Measurements from ENCODE around the gene TMCC2.

TMCC2 gene

DNA sequence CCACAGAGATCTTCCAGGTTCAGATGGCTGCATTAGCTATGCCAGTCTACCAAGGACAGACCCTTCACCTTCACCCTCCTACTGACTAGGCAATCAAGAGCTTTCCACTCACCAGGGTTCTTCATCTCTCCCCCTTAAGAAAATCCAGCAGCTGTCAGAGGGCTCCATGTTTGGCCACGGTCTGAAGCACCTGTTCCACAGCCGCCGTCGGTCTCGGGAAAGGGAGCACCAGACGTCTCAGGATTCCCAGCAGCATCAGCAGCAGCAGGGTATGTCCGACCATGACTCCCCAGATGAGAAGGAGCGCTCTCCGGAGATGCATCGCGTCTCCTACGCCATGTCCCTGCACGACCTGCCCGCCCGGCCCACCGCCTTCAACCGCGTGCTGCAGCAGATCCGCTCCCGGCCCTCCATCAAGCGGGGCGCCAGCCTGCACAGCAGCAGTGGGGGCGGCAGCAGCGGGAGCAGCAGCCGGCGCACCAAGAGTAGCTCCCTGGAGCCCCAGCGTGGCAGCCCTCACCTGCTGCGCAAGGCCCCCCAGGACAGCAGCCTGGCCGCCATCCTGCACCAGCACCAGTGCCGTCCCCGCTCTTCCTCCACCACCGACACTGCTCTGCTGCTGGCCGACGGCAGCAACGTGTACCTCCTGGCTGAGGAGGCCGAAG is 13.8 kb downstream of the TMCC2 start:
- DNase-seq (ENCODE audit: low read depth): no peak

DNA sequence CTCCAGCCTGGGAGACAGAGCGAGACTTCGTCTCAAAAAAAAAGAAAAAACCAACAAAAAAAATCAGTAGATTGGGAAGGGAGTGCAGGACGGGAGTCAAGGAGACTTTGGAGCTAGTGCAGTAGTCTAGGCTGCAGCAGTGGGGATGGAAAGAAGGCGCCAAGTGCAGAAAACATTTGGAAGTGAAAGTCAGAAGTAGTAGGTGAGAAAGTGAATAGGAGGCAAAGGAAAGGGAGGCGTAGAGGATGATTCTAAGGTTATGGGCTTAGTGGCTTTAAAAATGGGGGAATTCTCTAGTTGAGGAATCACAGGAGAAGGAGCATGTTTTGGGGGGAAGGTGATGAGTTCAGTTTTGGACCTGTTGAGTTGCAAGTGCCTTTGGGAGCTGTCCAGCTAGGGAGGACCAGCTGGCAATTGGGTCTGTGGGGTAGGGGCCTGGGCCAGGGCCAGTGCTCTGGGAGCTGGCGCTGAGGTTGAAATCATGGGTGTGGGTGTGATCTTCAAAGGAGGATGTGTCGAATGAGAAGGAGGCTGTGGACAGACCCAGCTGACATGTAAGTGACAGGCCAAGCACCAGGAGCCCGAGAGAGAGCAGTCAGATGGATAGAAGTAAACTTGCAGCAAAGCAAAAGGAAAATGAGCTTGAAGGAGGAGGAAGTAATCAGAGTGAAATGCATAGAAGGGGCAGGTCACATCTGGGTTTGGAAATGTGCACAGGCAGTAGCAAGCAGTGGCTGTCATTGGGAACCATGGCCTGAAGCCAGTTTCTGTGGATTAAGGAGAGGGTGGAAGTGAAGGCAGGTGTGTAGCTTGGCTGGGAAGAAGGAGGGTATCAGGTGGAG is 15.8 kb downstream of the TMCC2 start:
- DNase-seq (ENCODE audit: low read depth): no peak

DNA sequence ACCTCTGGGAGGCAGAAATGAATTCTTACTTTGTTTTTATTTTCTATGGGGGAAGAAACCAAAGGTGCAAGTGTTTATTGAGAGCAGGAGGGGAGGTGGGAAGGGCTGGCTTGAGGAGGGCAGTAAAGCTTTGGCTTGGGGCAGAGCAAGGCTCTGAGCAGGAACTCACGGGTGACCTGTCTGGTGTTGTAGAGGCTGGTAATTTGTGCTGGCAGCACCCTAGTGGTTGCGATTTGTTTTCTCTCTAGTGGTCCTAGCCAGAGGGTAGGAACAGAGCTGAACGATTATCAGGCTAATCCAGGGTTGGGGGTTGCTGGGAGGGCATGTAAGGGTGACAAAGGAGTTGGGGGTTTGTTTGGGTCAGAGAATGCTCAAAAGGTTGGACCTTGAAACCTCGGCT is 16.6 kb downstream of the TMCC2 start:
- DNase-seq (ENCODE audit: low read depth): no peak

DNA sequence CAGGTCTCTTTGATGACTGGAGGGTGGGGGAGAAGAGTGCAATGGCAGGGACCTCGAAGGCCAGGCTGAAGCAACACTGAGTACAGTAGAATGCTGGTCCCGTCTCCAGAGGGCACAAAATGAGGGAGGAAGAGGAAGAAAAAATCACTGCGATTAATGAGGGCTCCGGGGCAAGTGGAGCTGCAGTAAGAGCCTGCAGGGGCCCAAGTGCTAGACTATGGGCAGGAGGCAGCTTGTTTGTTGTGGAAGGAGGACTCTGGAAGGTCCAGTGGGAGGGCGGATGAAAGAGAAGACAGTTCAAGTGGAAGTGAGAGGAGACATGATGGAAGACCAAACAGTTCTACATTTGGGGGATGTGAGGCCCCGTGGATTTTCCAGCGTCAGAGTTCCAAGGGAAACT is 17.4 kb downstream of the TMCC2 start:
- DNase-seq (ENCODE audit: low read depth): no peak

DNA sequence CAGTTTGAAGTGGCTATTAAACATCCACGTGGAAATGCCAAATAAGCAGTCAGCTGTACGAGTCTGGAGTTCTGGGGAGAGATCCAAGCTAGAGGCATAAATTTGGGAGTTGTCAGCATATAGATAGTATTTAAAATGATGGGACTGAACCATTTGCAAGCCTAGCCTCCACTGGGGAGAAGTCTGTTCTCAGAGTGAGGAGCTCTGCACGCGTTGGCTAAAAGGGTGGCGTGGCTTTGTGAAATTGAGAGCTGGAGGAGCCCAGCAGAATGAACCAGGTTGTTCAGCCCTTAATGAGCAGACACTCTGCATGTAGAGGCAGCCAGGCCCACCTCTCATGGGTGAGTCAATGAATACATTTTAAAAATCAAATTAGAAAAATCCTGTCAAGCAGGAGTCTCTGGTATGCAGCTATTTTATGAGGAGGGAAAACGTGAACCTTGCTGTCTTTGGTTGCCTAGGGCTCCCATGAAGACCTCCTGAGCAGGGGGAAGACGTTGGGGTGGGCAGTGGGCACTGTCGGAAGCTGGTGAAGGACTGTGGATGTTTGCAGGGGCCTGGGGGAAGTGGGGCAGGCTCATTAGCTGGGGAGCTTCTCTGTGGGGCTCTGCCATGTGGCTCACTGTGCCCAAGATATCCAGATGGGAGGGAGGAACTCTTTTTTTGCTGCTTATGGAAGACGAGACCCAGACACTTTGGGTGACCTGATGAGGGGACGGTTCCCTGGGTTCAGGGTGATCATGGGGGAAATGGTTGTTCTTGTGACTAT is 18.8 kb downstream of the TMCC2 start:
- DNase-seq (ENCODE audit: low read depth): no peak

DNA sequence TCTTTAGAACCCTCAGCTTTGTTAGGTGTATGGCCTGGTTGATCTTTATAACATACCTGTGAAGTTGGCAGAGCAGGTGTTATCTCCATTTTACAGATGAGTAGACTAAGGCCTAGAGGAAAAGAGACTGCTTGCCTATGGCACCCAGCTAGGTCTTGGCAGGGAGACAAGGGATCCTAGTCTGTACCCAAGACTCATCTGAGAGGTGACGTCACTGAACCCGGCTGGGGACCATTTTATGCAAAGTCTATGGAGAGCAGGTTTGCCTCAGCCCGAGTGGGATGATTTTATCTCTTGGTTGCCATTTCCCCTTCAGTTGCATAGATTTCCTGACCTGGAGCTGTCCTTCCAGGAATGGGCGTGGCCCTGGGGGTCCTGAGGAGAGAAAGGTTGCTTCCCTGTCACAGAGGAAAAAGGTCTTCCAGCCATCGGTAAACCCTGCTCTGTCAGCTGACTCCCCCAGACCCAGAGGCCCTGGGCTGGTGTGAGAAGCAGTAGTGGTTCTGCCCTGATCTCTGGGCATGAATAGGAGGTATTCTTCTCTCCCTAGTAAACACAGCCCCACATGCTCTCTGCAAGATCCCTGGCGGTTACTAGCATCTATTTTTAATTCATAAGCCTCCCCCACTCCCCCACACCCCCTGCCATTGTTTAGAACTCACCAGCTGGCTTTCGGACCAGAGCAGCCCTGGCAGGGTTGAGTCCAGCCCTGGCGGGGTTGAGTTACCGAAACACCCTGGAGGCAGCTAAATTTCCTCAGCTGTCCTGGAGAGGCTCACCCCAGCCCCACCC is 19.6 kb downstream of the TMCC2 start:
- no peak for DNase-seq (ENCODE audit: low read depth)

DNA sequence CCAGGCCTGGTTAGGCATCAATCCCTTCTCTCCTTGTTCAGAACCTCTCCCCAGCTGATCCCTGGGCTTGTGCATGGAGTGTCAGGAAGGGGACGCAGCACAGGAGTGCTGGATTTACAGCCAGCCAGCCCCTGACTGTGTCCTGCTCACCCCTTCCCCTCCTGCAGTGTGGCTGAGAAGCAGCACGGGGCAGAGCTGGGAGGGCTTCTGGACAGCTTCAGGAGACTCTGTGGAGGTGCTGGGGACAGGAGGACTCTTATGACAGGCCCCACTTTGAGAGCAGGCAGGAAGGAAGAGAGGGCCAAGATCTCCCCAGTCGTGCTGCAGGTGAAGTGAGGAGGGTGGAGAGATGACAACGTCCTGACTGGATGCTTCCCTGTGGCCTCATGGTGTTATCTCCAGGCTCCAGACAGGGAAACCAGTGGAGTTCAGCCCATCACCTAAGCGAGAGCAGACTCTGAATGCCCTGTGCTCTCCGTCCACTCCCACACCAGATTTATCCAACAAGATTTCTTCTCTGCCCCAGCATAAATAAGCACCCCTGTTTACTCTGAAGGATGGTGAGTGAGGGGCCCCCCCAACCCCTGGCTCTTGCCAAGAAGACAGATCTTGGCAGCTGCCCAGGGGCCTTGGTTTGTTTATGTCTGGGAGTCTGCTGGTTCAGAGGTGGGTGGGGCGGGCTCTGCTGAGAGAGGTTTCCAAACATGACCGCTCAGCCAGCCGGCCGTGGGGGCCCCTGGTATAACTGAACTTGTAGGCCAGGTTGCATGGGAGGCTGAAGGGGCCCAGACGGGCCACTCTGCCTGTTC is 21.3 kb downstream of the TMCC2 start:
- DNase-seq (ENCODE audit: low read depth): peak; percentile 40

DNA sequence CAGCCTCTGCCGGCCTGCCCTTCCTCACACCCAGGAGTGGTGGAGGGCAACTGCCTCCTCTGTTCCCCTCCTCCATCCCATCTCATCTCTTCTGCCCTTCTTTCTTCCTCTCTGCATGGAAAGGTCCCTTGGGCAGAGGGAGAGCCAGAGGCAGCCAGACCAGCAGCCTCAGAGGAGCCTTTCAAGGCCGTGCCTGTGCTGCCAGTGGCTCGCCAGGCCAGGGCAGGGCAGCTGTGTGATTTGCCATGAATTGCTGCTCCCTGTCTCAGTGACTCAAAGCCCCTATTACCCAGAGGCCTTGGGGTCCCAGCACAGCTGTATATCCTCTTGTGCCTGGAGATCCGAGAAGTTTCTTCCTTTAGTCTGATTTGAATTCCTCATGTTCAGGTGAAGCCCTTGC is 21.9 kb downstream of the TMCC2 start:
- DNase-seq (ENCODE audit: low read depth): no peak

DNA sequence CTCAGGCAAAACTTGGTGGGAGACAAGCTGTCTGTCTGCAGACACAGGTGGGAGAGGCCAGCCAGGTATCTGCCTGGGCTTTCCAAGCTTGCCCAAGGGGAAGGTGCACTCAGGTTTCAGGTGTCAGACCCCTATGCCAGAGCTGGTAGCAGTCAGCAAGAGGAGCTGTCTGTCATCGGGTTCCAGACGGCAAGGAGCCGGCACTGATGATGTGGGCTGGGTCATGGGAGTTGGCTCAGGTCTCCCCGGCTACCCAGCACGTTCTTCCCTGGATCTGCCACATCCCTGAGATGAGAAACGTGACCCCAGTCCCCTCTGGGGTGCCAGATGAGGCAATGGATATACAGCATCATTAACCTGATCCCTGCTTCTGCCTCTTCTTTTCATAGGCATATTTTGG is 23.0 kb downstream of the TMCC2 start:
- no peak for DNase-seq (ENCODE audit: low read depth)

DNA sequence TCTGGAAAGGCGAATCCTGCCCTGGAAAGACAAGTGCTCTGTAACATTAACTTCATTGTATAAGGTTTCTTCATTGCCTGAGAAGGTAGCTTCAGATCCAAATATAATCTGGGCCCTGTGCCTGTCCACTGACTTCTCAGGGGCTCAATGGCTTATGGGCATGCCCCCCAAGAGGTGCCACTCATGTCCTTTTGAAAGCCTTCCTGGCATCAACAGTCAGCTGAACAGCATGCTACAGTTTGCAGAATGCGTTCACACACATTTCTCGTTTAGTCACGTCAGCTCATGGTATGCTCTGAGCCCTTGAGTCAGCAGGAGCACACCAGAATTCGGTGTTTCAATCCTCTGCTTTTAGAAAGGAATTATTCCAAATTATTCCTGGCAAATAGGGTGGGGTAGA is 23.8 kb downstream of the TMCC2 start:
- DNase-seq (ENCODE audit: low read depth): no peak

DNA sequence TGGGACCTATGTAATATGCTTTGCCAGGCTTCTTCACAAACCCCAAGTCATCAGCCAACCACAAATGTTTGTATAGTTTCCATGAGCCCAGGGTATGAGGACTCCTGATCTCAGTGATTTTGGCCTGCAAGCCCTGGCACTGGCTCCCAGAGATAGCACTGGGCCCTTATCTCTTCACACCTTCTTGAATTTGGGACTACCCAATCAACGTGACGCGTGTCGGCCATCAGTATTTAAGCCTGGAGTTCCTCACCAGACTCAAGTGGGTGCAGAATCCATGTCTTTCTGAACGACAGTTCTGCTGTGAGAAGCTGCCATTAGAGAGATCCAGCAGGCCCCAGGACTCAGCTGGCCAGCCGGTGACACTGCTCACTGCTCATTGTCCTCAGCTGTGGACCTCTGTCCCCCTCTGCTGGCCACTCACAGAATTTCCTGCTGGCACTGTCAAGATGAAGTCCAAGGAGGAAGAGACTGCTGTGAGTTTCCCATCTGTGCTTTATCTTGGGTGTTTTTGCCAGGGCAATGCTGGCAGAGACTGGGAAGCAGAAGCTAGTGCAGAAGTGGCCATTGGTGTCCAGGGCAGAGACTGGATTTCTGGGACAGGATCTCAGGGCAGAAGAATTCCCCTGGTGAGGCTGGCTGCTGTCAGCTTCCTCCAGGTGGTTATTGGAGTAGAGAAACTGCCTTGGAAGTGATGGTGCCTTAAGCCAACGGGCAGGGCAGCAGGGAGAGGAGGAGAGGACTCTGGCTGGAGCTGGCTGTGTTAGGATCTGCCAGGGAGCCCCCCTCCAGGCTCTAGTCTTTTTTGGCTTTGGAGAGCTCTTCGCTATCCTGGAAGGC is 28.4 kb downstream of the TMCC2 start:
- DNase-seq (ENCODE audit: low read depth): peak; percentile 86

DNA sequence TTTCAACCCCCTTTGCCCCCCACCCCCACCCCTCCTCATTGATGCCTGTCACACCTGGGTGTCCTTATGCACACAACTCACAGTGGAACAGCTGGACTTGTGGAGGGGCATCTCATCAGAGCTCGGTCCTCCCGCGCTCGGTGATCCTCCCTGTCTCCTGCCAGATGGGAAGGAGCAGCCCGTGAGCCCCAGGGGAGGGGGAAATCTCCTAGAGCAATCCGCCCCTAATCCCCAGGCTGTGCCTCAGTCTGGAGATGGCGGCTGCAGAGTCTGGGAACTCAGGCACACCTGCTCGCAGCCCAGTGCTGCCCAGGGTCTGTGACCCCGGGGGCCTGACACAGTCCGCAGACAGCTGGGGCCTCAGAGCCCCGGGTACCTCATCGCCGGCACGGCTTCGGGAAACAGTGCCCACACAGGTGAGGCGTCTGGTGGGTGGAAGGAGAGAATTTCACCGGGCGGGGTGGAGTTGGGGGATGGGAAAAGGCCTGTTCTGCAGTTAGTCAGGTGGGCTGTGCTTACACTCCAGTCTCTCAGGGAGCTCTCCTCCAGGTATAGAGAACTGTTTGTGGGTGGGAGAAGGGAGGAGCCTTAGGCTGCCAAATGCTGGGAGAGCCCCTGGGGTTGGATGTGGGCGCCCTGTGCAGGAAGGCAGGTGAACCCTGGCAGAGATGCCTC is 29.3 kb downstream of the TMCC2 start:
- no peak for DNase-seq (ENCODE audit: low read depth)

DNA sequence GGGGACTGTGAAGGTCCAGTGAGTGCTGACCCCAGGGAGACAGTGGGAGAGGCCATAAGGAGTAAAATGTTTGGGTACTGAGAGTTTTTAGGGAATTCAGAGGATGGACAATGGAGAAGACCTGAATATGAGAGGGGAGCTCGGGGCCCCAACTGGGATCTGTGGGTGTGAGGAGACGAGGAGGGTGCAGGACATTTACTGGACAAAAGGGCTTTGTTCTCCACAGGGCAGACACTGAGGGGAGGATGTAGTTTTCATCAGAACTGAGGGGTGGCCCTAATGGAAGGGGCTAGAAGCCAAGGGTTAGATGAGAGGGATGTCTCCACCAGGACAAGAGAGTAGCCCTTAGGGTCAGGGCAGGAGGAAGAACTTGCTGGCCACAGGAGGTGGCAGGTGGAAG is 30.0 kb downstream of the TMCC2 start:
- no peak for DNase-seq (ENCODE audit: low read depth)

DNA sequence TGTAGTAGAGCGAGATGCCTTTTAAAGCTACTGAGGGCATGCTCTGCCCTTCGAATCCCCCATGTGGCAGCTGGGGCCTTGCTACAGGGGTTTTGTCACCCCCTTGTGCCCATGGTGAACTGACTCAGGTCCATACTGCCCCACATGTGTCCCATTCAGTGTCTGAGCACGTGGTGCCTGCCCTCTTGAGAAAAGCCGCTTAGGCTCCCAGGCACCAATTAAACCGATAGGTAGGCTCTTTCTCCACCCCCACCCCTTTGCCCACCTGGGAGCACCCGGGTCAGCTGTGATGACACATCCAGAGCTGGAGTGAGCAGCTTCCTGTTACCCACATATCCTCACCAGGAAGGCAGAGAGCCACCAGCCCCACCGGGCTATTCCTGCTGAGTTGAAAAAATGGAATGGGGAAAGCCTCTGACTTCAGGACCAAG is 30.5 kb downstream of the TMCC2 start:
- DNase-seq (ENCODE audit: low read depth): peak; percentile 60

DNA sequence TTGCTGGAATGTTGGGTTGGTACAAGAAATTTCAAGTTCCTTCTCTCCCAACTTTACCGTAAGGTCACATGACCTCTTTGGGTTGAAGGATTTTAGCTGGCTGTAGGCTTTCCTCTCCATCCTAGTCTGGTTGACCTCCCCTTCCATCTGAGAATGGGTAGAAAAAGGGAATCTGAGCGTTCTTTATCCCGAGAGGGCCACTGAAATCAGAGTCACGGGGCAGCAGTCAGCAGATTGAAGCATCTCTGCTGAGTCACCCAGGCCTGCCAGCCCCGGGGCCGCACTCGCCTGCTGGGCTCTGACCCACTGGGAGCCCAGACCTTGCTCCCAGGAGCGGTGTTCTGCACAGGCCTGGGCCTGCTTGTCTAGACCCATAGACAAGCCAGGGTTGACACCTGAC is 31.0 kb downstream of the TMCC2 start:
- DNase-seq (ENCODE audit: low read depth): peak; percentile 78

DNA sequence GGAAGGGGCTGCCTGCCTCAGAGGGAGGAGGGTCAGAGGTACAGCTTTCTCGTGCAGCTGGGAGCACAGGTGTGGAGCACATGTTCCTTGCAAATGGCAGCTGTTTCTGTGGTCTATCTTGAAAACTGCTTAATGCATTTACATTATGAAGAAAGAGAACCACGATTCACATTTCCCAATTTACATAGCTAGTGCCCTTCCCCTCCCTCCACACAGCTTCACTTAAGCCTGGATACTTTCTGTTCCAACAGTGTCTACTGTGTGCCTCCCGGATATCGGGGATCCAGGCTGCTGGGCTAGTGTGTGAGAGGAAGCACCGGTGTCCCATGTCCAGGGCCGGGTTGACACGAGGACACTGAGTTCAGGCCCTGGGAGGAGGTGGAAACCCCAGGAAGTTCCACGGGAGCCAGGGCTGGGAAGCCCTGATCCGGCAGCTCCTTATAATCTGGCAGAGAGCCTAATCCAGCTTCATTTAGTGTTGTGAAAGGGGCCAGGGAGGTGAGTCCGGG is 31.6 kb downstream of the TMCC2 start:
- DNase-seq (ENCODE audit: low read depth): peak; percentile 43

DNA sequence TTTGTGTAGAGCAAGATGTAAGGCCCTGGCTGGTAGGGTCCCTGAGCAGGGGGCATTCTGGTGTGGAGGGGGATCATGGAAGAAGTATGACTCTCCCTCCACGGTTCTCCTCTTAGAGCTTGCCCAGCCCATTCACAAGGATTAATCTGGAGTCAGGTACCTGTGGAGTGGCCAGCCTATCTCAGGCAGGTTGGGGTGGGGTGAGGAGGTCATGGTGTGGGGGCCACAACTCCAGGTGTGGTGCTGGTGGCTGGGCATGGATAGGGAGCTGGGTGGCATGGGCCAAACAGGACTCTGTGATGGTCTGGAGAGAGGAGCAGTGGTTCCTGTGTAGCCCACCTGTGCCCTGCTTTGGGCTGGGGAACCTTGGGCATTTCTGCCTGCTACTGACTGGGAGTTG is 32.3 kb downstream of the TMCC2 start:
- no peak for DNase-seq (ENCODE audit: low read depth)

DNA sequence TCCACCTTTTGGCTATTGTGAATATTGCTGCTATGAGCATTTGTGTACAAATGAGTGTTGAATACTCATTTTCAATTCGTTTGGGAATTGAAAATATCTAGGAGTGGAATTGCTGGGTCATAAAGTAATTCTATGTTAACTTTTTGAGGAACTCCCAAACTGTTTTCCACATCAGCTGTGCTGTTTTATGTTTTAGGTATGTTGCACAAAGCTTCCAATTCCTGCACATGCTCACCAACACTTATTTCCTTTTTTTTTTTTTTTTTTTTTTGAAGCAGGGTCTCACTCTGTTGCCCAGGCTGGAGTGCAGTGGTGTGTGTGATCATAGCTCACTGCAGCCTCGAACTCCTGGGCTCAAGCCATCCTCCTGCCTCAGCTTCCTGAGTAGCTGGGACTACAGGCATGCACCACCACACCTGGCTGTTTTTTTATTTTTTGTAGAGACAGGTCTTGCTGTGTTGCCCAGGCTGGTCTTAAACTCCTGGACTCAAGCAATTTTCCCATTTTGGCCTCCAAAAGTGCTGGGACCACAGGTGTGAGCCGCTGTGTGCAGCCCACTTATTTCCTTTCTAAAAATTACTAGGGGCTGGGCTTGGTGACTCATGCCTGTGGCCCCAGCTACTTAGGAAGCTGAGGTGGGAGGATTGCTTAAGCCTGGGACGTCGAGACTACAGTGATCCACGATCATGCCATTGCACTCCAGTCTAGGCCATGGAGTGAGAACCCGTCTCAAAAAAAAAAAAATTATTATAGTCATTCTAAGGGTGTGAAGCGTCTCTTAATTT is 33.4 kb downstream of the TMCC2 start:
- DNase-seq (ENCODE audit: low read depth): peak; percentile 71

Measured in EH (cell line).